Amniotic epithelial cell (primary cell): ENCODE data around the gene SCIMP.
"Not testable (repeated sequence)": the region's sequence is repeated elsewhere in the genome, so short reads cannot be mapped to it uniquely, and the experiment has no call there.

Source experiments
- DNase-seq: peaks from one replicate; pipeline ENCODE4 v3.0.0-alpha.2; 2010; ENCODE audit warnings: low read depth

Gene SCIMP

GRCh38 chr17:5237541-5238016 is 2.9 kb upstream of the SCIMP start:
- peak; percentile 64 for DNase-seq

- DNase-seq: no peak
These were observed 2.4 kb upstream of the SCIMP start for GRCh38 chr17:5236938-5237540.

- not testable (repeated sequence) for DNase-seq
These were observed 1.2 kb downstream of the SCIMP start for GRCh38 chr17:5233492-5233891.

GRCh38 chr17:5226940-5227878 is 7.5 kb downstream of the SCIMP start:
- DNase-seq: no peak

GRCh38 chr17:5225668-5226457 is 8.8 kb downstream of the SCIMP start:
- DNase-seq: no peak

GRCh38 chr17:5221912-5222311 is 12.7 kb downstream of the SCIMP start:
- DNase-seq: not testable (repeated sequence)

GRCh38 chr17:5220074-5220473 is 14.6 kb downstream of the SCIMP start:
- no peak for DNase-seq

- no peak for DNase-seq
These were observed 15.1 kb downstream of the SCIMP start for GRCh38 chr17:5219536-5219935.

GRCh38 chr17:5217562-5217961 is 17.1 kb downstream of the SCIMP start:
- not testable (repeated sequence) for DNase-seq

- DNase-seq: no peak
These were observed 23.2 kb downstream of the SCIMP start for GRCh38 chr17:5211458-5211857.

GRCh38 chr17:5210614-5211252 is 23.9 kb downstream of the SCIMP start:
- DNase-seq: no peak

GRCh38 chr17:5210091-5210490 is 24.6 kb downstream of the SCIMP start:
- no peak for DNase-seq

- DNase-seq: no peak
These were observed 25.3 kb downstream of the SCIMP start for GRCh38 chr17:5209396-5209795.

GRCh38 chr17:5203908-5204294 is 30.8 kb downstream of the SCIMP start:
- peak; percentile 33 for DNase-seq

GRCh38 chr17:5203178-5203907 is 31.3 kb downstream of the SCIMP start:
- DNase-seq: no peak

- no peak for DNase-seq
These were observed 33.6 kb downstream of the SCIMP start for GRCh38 chr17:5201011-5201410.

GRCh38 chr17:5200360-5200759 is 34.3 kb downstream of the SCIMP start:
- no peak for DNase-seq

GRCh38 chr17:5198472-5198871 is 36.2 kb downstream of the SCIMP start:
- no peak for DNase-seq

- DNase-seq: no peak
These were observed 40.3 kb downstream of the SCIMP start for GRCh38 chr17:5194346-5194745.

GRCh38 chr17:5191541-5192417 is 42.9 kb downstream of the SCIMP start, which contains the start of gene ZNF594:
TSS of gene ZNF594 (minus strand) at chr17:5191868. CDS start at chr17:5184256, 7,612 bp downstream.
- peak; percentile 94 for DNase-seq
